Measurements from ENCODE around the gene HNRNPK. TPM values are rescaled to one million over a fixed set of nuclear protein-coding genes. Genes with fewer than 3 reads are reported as not detected.
A peak's percentile ranks its signal among the peaks of the same experiment; 100 is the strongest.

Gene HNRNPK
- polyA plus RNA-seq, 1 of the 3 experiments (the other 2 are of a cell fraction), result 470 TPM

DNA sequence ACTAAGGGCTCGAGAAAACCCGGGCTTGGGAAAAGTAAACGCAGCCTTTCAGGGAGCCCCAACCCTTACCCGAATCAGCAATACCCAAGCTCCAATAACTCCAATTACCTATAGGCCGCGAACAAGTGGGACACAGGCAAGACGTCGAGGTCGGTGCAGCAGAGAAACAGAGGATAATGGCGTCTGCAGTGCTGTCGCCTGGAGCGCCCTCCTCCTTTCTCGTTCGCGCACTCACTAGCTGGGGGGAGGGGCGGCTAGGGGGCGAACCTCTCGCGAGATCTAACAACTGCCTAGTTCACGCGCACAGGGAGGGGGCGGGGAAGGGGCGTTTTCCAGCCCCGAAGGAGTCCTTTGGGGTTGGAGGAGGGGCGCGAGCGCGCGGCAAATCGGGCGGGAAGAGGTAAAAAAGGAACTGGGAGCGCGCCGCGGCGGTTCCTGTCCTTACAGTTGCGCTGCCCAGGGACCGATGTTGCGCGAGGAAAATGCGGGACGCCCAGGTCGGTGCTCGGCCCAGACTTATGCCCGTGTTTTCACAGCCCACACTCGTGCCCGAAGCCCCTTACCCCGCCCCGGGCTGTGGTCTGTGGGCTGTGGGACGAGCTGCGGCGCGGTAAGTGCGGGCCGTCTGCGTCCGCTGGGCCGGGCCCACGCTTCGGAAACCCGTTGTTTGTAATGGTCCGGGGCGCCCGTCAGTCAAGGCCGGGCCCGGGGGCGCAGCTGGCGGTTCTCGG is 545 bp upstream of the HNRNPK start, which contains the start of gene RMI1:
Gene RMI1, plus strand, starts transcription at position 411 of the 731 bp plus-strand sequence. CDS start 20,182 bp downstream, outside the sequence.
- Histone ChIP-seq H3K36me3 (replicated peaks in 1 of 2; ENCODE audit: control insufficient read depth in 1 of 2, insufficient read depth in 2 of 2, low read length in 1 of 2) (peaks cover 32 to 34% of the 10 kb centered on the region in 2 experiments), H3K9me2 (no peaks in the 10 kb centered on the region), H3K4me1 (ENCODE audit: control insufficient read depth in 1 of 2, insufficient read depth in 2 of 2, low read depth in 1 of 2, low read length in 1 of 2) (peaks cover 6 to 13% of the 10 kb centered on the region in 2 experiments; a peak in 3 of 4 replicates), H3K9ac (peak within 1 kb of the TSS; percentile 100), H2AFZ (ENCODE audit: low read depth) (peak within 1 kb of the TSS; percentile 79), H3K4me3 (ENCODE audit: low read depth in 2 of 2, low read length in 1 of 2) (peak within 1 kb of the TSS; percentile 97 to 99), H3K9me3 (no peaks in the 10 kb centered on the region), H3K27ac (ENCODE audit: low read depth in 2 of 2, low read length in 1 of 2) (peak within 1 kb of the TSS; percentile 95 to 99), H3K27me3 (ENCODE audit: insufficient read depth) (no peaks in the 10 kb centered on the region), H3K79me2 (ENCODE audit: insufficient read depth) (peaks cover 95% of the 10 kb centered on the region), H3F3A (replicated peaks; ENCODE audit: insufficient read depth) (no peaks in the 10 kb centered on the region), H4K20me1 (ENCODE audit: insufficient read depth) (peaks cover 39% of the 10 kb centered on the region), H3K4me2 (peak within 1 kb of the TSS; percentile 90)
- ChIA-PET CTCF (interaction anchor here (0.6 to 2.3 kb wide), 6 partner anchors 14 to 330 kb away, joined by 3 to 18 read pairs (median 3); no protein-coding TSS in a partner anchor), POLR2A (interaction anchor here (0.6 to 2.3 kb wide), 19 partner anchors 12 to 284 kb away, joined by 3 to 14 read pairs (median 4); partner anchors contain the start of gene KIF27)
- WGBS (ENCODE audit: low lambda C conversion rate), result 2% methylated on average over 18 of the region's 69 CpGs
- peak; percentile 95 for DNase-seq
- TF ChIP-seq RCOR1 (IDR thresholded peaks at IDR 0.05; ENCODE audit: low read length) (0 out of 2 replicates have a peak, but pooled peaks have one; percentile 25), POLR2AphosphoS5 (IDR thresholded peaks at IDR 0.05; ENCODE audit: low read depth, low read length) (peak; percentile 87), USF1 (IDR thresholded peaks at IDR 0.05; ENCODE audit: borderline replicate concordance, low read depth) (no peak), SIN3A (IDR thresholded peaks at IDR 0.05; ENCODE audit: borderline replicate concordance, low read depth, low read length) (peak; percentile 71), CHD2 (IDR thresholded peaks at IDR 0.05; ENCODE audit: low read length, partially characterized antibody) (peak; percentile 99), FOXJ3 (CRISPR knock-in tag; IDR thresholded peaks at IDR 0.05) (no peak), JUND (IDR thresholded peaks at IDR 0.05) (no peak), RXRA (IDR thresholded peaks at IDR 0.05; ENCODE audit: borderline replicate concordance, low read depth) (no peak), FOSL2 (IDR thresholded peaks at IDR 0.05; ENCODE audit: borderline replicate concordance, low read depth) (no peak), NRF1 (IDR thresholded peaks at IDR 0.05; ENCODE audit: low read depth, low read length) (no peak), RFX5 (IDR thresholded peaks at IDR 0.05; ENCODE audit: low read length) (no peak), CTCF (IDR thresholded peaks at IDR 0.05) (peak; percentile 30; the same call in 1 of the 2 replicates), USF2 (IDR thresholded peaks at IDR 0.05; ENCODE audit: borderline replicate concordance, low read depth, low read length) (no peak), SMC3 (IDR thresholded peaks at IDR 0.05; ENCODE audit: low read depth, low read length) (no peak), GATA2 (CRISPR knock-in tag; IDR thresholded peaks at IDR 0.05) (no peak), REST (IDR thresholded peaks at IDR 0.05; ENCODE audit: low read depth, low read length) (peak; percentile 66; the same call in 1 of the 2 replicates), MAX (IDR thresholded peaks at IDR 0.05; ENCODE audit: low read depth) (peak; percentile 82), YY1 (IDR thresholded peaks at IDR 0.05; ENCODE audit: low read depth) (peak; percentile 90), MEF2A (IDR thresholded peaks at IDR 0.05; ENCODE audit: borderline replicate concordance, low read depth) (no peak; the same call in 1 of the 2 replicates), RAD21 (IDR thresholded peaks at IDR 0.05; ENCODE audit: low read length) (no peak), FOXM1 (IDR thresholded peaks at IDR 0.05; ENCODE audit: low read depth) (0 out of 2 replicates have a peak, but pooled peaks have one; percentile 22)
- TF ChIP-seq, protein P1, sequence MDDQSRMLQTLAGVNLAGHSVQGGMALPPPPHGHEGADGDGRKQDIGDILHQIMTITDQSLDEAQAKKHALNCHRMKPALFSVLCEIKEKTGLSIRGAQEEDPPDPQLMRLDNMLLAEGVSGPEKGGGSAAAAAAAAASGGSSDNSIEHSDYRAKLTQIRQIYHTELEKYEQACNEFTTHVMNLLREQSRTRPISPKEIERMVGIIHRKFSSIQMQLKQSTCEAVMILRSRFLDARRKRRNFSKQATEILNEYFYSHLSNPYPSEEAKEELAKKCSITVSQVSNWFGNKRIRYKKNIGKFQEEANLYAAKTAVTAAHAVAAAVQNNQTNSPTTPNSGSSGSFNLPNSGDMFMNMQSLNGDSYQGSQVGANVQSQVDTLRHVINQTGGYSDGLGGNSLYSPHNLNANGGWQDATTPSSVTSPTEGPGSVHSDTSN (IDR thresholded peaks at IDR 0.05), result no peak
- TF ChIP-seq, protein P2, sequence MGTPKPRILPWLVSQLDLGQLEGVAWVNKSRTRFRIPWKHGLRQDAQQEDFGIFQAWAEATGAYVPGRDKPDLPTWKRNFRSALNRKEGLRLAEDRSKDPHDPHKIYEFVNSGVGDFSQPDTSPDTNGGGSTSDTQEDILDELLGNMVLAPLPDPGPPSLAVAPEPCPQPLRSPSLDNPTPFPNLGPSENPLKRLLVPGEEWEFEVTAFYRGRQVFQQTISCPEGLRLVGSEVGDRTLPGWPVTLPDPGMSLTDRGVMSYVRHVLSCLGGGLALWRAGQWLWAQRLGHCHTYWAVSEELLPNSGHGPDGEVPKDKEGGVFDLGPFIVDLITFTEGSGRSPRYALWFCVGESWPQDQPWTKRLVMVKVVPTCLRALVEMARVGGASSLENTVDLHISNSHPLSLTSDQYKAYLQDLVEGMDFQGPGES (IDR thresholded peaks at IDR 0.05; ENCODE audit: low read depth, low read length), result no peak

All from SK-N-SH (cell line).